NCI-H774 (cell line): Measurements from ENCODE around the gene WDR5.
A peak's percentile ranks its signal among the peaks of the same experiment; 100 is the strongest.

Experiments
- DNase-seq: peaks from one replicate; lab custom pipeline; 2025; lab: John Stamatoyannopoulos, UW

Gene WDR5

DNA sequence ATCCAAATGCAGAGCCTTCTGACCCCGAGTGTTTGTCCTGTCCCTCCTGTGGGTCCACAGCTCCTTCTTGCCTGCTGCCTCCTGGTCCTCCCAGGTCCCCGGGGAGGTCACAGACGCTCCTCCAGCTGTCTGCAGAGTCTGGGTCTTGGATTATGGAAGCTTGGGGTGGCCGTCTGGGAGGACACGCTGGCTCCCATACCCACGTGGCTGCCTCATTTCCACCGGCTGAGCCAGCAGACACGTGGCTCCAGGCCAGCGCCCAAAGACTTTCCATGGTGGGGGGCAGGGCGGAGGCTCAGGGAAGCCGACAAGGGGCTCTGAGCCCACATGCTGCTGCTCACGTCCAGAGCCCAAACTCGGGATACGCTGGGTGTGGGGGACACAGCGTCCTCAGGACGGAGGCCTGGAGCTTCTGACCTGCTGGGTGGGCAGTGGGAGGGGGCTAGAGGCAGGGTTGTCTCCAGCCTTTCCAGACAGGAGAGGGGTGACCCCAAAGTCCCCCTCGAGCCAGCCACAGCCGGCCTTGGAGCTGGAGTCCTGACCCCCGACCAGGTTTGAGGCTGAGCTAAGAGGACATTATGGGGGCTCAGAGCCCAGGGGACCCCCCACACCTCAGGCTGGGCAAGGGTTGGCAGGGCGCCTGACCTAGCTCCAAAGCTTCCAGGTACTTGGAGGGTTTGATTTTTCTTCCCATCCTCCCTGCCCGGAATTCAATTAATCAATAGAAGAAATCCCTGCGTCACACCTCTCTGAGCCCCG, 52.7 kb downstream of the WDR5 start:
- DNase-seq: no peak

DNA sequence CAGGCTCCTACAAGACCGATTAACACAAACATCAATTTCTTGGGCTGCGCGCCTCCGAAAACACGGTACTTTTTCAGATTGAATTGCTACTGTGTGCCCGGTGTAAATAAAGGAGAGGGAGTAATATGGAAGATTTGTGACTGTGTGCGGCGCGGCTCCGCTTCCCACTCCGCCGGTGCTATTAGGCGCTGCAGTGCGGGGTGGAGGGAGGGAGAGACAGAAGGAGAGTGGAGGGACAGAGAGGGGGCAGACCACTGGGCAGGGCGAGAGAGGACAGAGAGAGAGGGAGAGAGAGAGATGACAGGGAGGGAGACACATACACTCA, 53.2 kb downstream of the WDR5 start:
- DNase-seq: no peak

DNA sequence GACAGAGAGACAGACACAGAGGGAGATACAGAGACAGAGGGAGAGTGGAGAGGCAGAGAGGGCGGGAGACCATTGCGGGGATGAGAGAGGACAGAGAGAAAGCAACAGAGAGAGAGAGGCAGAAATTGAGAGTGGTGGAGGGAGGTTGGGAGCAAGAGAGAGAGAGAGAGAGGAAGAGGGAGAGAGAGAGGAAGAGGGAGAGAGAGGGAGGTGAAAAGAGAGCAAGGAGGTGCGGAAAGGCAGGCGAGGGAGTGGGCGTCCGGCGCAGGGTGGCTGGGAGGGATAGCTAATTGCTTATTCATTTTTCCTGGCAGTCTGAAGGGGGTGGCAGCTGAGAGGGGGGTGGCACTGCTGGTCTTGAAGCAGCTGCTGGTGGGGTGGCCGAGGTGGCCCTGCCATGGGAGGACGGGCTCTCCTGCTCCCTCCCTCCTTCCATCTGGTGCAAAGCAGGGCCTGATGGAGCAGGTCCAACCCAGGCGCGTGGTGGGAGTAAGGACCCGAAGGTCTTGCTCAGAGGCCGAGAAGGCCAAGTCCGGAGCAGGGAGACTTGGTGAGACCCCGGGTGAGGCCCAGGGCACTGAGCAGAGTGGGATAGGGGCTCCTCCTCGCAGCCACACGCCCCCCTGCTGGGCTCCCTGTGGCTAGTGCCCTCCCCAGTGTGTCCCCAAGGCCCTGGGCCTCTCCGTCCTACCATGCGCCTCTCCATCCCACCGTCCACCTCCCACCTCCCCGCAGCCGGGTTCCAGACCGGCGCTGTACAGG, 53.8 kb downstream of the WDR5 start:
- DNase-seq: no peak

DNA sequence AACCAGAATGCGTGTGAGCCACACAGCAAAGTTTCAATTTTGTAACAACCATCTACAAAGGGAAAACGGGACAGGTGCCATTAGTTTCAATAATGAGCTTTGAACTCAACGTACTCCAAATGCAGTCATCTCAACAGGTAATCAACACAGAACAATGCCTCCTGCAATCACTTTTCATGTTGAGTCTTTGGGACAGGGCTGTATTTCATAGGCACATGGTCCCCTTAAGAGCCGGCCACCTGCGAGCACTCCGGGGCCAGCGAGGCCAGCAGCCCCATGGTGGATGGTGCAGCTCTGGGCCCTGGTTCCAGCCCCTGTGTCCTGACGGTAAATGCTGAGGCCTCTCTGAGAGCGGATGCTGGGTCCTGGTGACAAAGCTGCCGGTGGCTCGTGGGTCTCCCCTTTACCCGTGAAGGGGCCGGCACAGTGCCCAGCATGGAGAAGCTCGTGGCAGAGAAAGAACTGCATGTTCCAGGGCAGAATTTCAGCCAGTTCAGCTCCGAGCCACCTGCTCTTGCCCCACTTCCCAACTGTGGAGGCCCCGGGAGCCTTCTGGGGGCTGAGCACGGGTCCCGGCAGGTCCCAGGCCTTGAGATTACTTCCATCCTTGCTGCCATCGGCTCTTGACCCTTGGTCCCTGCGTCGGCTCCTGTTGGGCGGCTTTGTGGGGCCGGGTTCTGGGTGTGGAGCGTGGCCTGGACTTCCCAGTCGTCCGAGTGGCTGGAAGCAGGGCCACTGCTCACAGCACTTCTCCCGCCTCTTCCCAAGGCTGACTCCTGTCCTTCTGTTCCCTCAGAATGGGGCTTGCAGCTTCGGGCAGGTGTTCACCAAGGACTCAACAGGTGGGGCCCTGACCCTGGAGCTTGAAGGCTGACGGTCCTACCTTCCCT, 54.6 kb downstream of the WDR5 start:
- no peak for DNase-seq

DNA sequence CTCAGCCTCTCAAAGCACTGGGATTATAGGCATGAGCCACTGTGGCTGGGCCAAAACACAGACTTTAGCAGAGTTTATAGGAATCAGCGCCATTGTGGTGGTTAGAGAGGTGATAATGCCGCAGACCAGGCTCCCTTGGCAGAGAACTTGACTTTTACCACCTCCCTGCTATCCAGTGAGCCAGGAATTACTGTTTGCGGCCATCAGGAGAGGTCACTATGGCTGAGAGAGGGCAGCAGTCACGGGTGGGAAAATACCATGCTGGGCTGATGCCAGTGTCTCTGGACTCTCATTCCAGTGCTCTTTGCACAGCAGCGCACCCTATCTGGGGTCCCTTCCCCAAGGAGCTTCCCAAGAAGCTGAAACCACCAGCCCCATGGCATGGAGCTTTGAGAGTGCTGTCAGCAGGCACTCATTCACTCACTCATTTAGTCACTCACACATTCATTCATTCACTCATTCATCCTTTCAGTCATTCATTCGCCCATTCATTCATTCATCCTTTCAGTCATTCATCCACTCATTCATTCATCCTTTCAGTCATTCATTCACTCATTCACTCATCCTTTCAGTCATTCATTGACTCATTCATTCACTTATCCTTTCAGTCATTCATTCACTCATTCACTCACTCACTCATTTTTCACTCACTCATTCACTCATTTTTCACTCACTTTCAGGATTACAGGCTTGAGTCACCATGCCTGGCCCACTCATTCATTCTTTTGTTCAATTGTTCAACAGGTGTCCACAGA, 55.8 kb downstream of the WDR5 start:
- no peak for DNase-seq

DNA sequence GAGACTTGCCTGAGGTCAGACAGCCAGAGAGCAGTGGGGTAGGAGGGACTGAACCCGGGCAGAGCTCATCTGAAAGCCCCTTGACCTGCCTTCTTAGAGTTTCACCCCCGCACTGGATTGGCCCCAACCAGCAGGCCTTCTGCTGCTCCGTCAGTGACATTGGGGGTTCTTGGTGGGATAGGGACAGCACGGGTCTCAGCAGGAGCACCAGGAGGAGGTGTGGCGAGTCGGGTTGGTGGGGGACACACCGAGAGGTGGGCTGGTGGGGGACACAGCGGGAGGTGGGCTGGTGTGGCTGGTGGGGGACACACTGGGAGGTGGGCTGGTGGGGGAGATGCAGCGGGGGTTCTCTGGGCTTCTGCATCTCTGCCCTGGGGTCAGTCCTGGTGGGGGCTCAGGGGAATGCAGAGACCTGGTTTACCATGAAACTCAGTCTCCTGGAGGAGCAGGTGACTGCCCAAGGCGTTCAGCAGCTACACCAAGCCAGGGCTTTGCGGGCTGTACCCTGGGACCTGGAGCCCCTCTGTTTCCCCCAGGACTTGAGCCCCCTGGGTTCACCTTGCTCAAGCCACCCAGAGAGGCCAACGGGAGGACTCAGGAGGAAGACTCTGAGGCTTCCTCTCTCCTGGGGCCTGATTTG, 56.5 kb downstream of the WDR5 start:
- DNase-seq: no peak

DNA sequence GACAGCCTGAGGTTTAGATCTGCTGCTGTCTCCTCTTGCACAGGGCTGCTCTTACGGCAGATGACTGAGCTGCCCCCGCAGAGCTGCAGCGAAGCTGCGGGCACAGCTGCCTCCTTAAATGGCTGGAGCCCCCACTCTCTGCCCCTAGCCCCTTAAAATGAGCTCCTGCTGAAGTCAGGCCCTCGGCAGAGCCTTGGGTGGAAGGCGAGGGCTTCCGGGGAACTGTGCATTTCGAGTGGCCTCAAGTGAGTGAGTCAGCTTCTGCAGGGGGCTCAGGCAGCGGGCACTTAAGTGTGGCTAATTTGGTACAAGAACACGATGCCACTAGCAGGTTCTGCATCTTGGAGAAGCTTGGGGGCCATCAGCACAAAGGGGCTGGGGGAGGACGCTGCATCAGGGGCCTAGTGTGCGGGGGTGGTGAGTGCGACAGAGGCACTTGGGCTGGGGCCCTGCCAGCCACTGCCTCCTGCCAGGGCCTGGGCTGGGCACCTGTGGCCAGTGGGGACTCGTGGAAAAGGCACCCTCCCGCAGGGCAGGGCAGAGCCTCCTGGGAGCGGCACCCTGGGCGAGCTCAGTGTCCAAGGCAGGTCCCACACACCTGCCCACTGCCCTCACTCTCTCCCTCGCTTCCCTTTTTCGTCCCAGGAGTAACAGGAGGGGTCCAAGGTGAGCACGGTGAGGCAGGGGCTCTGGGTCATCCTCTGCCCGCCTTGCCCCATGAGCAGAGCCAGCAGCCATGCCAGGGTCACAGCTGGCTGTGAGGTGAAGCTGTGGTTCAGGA, 57.3 kb downstream of the WDR5 start:
- DNase-seq: no peak

DNA sequence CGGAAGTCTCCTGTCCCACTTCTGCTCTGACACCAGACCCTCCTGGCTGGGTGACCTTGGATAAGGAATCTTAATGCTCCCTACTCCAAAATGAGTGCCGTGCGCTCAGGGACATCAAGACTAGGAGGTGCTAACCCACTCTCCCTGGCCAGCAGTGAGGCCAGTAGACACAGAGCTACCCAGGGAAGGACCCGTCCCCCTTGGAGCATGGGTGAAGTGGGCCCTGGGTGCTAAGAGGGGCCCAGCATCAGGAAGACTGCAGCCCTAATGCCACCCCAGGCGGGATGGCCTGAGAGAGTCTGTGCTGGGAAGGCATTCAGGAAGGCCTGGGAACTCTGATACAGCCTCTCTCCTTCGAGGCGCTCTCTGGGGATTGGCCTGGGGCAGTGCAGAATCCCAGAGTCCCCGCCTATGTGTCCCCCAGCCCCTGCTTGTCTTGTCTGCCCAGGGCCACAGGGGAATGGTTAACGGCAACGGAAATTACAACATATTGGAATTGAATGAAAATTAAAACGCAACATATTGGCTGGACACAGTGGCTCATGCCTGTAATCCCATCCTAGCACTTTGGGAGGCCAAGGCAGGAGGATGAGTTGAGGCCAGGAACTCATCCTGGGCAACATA, 58.1 kb downstream of the WDR5 start:
- no peak for DNase-seq

DNA sequence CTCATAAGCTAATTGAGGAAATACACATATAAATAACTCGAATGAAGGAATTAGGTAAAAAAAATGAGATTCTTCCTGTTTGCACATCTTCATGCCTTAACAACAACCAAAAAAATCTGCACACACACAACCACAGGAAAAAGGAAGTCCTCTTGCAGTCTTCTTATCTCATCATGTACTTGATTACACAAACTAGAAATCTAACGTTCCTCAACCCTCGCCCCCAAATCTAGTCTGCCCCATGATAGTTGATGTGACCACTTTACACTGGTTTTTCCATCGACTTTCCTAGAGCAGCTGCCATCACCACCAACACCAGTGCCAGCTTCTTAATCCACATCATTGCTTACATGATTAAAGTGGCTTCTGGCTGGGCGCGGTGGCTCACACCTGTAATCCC, 59.7 kb downstream of the WDR5 start:
- DNase-seq: no peak

DNA sequence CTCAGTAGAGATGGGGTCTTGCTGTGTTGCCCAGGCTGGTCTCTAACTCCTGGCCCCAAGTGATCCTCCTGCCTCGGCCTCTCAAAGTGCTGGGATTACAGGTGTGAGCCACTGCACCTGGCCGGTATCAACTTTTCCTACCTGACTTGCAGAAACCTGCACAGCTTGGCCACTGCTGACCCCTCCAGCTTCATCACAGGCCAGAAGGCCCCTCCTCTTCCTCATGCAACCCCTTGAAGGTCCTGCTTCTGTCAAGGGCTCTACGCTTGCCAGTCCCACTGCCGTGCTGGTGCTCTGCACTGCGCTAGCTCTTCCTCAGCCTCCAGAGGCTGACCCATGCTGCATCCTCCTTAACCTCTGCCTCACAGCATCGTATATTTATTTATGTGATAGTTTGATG, 61.0 kb downstream of the WDR5 start:
- no peak for DNase-seq

DNA sequence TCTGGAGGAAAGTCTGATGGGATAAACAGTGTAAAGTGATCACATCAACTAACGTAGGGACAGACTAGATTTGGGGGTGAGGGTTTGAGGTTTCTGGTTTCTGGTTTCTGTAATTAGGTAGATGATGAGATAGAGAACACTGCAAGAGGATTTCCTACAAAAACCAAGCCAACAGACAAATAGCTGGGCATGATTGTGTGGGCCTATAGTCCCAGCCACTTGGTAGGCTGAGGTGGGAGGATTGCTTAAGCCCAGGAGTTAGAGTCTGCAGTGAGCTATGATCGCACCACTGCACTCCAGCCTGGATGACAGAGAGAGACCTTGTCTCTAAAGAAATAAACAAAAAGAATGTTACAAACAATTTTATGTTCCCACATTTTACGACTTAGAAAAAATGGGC, 62.9 kb downstream of the WDR5 start:
- DNase-seq: no peak

DNA sequence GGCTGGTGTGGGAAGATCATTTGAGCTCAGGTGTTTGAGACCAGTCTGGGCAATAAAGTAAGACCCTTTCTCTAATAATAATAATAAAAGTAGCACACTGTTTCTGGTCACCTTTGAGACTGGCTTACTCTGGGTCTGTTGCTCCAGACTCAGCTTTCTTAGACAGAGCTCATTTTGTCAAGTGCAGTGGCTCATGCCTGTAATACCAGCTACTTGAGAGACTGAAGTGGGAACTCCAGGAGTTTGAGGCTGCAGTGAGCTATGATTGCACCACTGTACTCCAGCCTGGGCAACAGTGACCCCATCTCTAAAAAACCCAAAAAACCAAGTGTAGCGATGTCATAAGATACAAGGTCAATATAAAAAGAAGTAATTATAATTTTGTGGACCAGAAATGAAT, 64.8 kb downstream of the WDR5 start:
- DNase-seq: no peak

DNA sequence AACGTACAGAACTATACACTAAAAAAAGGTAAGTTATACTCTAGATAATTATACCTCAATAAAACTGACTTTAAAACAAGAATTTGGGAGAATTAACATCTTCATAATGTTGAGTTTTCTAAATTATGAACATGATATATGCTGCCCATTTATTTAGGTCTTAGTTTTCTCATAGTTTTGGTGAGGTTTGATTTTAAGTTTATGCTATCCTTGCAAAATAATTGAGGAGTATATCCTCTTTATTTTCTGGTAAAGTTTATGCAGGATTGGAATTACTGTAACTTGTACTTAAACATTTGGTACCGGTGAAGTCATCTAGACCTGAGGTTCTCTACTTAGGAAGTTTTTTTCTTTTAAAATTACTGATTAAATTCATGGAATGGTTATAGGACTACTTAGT, 67.3 kb downstream of the WDR5 start:
- no peak for DNase-seq

DNA sequence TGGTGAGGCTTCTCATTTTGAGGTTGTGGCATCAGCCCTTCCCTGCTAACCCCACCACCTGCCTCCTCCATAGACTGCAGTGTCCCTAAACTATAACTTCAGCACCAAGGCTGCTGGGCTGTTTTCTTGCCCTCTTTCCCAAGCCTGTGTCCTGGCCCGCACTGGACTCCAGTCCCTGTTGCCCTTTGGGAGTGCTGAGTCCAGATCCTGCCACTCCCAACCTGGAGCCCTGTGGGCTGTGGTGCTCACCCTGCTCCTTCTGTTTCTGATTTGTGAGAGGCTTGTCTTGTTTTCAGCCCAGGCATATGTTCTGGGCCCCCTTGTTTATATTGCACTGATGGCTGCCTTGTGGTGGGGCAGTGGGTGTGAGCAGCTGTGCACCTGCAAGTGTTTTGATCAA, 68.2 kb downstream of the WDR5 start:
- no peak for DNase-seq

DNA sequence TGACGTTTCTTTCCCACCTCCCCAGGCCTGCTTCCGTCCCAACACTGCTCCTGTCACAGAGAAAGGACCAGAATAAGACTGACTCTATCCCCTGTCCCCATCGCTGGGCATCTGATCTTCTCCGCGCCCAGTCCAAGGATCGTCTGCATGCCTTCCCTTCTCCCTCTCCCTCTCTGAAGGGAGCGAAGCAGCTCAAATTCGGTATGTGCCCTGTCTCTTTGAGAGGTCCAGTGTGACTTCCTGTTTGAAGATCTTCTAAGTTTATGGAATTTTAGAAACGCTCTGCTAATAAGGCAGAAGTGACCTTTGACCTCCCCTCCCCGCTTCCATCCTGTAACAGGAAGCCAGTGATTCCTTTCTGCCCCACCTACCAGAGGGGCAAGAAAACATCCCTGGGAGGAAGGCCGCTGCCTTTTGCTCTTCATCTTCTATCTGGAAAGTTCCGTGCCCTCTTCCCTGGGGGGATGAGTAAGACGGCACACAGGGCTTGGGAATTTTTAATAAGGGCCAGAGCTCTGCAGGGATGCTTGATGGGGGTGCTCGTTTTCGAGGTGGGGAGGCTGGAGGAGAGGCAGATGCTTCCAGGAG, 69.2 kb downstream of the WDR5 start:
- no peak for DNase-seq

DNA sequence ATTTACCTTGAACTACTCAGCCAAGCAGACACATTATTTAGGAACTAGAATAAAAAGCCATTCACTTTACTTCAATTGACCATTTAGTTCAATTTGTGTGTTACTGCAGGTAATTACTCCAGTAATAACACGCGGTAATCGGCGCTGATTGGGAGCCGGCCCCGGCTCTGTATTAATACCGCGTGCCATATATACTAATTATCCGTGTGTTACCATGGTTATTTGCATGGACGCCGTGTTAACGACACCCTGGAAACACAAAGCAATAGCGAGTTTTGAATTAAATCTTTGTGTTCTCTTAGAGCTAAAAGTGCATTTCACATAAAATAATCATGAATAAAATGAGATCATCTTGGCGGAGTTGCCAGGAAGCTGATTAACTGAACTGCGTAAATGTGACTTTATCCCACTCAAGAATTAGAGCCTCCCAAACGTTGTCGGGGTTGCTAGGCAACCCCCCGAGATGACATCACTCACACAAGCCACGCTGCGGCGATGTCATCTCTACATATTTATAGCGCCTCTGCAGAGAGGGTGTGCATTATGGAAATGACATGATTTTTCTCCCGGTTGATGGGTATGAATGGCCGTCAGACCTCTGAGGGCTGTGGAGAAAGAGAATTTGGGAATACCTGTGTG, 69.9 kb downstream of the WDR5 start:
- peak; percentile 83 for DNase-seq

DNA sequence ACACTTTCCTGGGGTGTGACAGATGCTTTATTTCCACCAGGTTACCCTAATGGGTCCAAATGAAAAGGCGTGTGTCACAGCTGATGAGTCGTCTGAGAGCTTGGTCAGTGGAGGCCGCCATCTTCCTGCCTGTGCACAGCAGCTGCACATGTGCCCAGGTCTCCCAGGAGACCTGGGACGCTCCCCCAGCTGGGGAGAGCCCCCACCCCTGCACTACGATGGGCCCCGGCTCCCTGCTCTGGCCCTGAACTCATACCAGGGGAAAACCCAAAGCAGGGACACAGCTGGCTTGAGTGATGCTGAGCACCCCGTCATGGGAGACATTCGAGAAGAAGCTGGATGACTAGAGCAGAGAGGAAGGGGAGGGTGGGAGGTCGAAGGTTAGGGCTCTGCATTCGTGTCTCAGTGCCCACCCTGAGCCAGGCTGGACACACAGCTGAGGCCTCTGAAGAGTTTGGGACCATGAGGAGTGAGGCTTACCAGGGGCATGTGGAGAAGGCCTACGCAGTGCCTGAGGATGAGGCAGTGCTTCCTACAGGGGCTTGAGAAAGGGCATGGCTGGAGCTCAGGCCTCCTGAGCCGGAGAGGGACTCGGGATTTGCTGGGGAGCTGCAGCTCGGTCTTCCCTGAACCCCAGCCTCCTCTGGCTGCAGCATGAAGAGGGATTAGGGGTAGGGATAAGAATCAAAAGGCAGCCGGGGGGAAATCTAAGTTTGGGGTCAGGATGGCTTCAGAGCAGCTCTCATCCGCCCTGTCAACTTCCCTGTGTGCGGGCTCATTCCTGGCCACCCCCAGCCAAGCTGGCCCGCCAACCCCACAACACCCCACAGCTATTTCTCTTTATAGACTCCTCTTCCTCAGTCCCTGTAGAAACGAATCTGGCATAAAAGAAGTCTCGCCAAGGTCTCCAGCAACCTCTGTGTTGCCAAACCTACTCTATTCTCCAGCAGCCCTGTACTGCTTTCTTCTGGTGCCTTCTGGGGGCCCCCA, 70.7 kb downstream of the WDR5 start:
- DNase-seq: peak; percentile 64

DNA sequence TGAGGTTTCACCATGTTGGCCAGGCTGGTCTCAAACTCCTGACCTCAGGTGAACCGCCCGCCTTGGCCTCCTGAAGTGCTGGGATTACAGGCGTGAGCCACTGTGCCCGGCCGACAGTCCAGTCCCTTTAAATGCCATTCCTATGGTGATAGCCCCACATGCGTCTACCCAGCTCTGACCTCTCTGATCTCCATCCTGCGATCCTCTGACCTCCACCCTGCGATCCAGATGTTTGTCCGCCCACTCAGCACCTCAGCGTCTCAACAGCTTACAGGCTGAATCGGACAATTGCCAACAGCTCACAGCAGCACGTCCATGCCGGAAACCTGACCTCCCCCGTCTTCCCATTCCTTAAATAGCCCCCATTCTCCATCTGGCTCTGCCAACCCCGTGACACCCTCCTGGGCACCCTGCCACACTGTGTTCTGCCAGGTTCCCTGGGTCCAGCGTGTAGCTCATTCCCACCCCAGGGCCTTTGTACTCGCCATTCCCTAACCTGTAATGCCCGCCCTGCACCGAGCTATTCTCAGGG, 72.5 kb downstream of the WDR5 start:
- no peak for DNase-seq
